ENCODE measurements around the gene ARMC7.
"Not testable (repeated sequence)": the region's sequence is repeated elsewhere in the genome, so short reads cannot be mapped to it uniquely, and the experiment has no call there.

Gene ARMC7

GRCh38 chr17:75154195-75155106, 44.7 kb downstream of the ARMC7 start, which contains the start of gene JPT1:
Gene JPT1, minus strand, starts transcription at chr17:75154512. Its CDS starts 115 bp downstream, at chr17:75154397.
- peak; percentile 96 to 97 for DNase-seq

- DNase-seq, result no peak
These were observed 45.4 kb downstream of the ARMC7 start for GRCh38 chr17:75155191-75155601.

- not testable (repeated sequence) for DNase-seq
These were observed 48.7 kb downstream of the ARMC7 start for GRCh38 chr17:75158480-75158879.

- DNase-seq, result no peak
These were observed 49.6 kb downstream of the ARMC7 start for GRCh38 chr17:75159196-75160031.

GRCh38 chr17:75160211-75160610, 50.4 kb downstream of the ARMC7 start:
- DNase-seq, result no peak

GRCh38 chr17:75163074-75163473, 53.3 kb downstream of the ARMC7 start:
- no peak for DNase-seq

GRCh38 chr17:75164606-75165005, 54.8 kb downstream of the ARMC7 start:
- not testable (repeated sequence) for DNase-seq

GRCh38 chr17:75168998-75169397, 59.2 kb downstream of the ARMC7 start:
- no peak for DNase-seq

GRCh38 chr17:75173526-75173925, 63.8 kb downstream of the ARMC7 start:
- DNase-seq, result no peak

- no peak for DNase-seq
These were observed 65.2 kb downstream of the ARMC7 start for GRCh38 chr17:75174996-75175395.

GRCh38 chr17:75176625-75177024, 66.9 kb downstream of the ARMC7 start:
- DNase-seq, result no peak

- no peak for DNase-seq
These were observed 68.7 kb downstream of the ARMC7 start for GRCh38 chr17:75178453-75178852.

Data from stimulated activated CD4-positive, alpha-beta T cell treated with anti-CD3 and anti-CD28 coated beads, Interleukin-2, amount 100 ng/mL, for 48 hours (primary cell).